Measurements from ENCODE around the gene RPS6KC1.
"Not testable (repeated sequence)": the region's sequence is repeated elsewhere in the genome, so short reads cannot be mapped to it uniquely, and the experiment has no call there.

RPS6KC1 gene

DNA sequence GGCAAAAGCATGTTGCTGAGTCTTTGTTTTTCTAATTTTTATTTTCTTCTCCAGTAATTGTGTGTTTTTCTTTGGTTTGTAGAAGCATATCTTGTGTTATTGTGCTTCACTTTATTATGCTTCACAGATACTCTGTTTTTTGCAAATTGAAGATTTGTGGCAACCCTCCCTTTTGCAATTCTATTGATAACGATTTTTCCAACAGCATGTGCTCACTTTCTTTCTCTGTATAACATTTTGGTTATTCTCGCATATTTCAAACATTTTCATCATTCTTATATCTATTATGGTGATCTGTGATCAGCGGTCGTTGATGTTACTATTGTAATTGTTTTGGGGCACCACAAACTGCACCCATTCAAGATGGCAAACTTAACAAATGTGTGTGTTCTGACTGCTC, 31.6 kb upstream of the RPS6KC1 start:
- Histone ChIP-seq H3K9me2 (replicated peaks; ENCODE audit: low read depth, low read length) (no peaks in the 10 kb centered on the region), H3K4me1 (ENCODE audit: insufficient read depth, low read length, poor library complexity, severe bottlenecking) (peaks cover 5% of the 10 kb centered on the region), H3K4me2 (ENCODE audit: low read depth, low read length, poor library complexity, severe bottlenecking) (no peak overlapping the region), H3K4me3 (ENCODE audit: low read length, poor library complexity, severe bottlenecking) (no peak overlapping the region), H4K20me1 (ENCODE audit: insufficient read depth, low read length, poor library complexity, severe bottlenecking) (peaks cover 1% of the 10 kb centered on the region), H3K9ac (ENCODE audit: low read depth, low read length, poor library complexity, severe bottlenecking) (no peak overlapping the region), H3F3A (ENCODE audit: low read depth) (no peaks in the 10 kb centered on the region), H3K9me3 (ENCODE audit: insufficient read depth, low read depth, low read length) (no peaks in the 10 kb centered on the region), H2AFZ (ENCODE audit: low read length) (no peak overlapping the region), H3K27me3 (ENCODE audit: insufficient read depth, low read length, poor library complexity, severe bottlenecking) (peaks cover 51% of the 10 kb centered on the region), H3K36me3 (ENCODE audit: insufficient read depth, low read length) (no peaks in the 10 kb centered on the region), H3K79me2 (ENCODE audit: insufficient read depth, low read length) (peaks cover 7% of the 10 kb centered on the region)
- no peak for TF ChIP-seq CTCF (conservative IDR thresholded peaks at IDR 0.05; ENCODE audit: low read length)
- TF ChIP-seq EZH2phosphoT487 (IDR thresholded peaks at IDR 0.05; ENCODE audit: borderline replicate concordance) = no peak

- peaks cover 54% of the 10 kb centered on the region for H3K27me3 ChIP-seq (ENCODE audit: insufficient read depth, low read length, poor library complexity, severe bottlenecking)
- H2AFZ ChIP-seq (ENCODE audit: low read length) = no peak overlapping the region
- no peak overlapping the region for H3K4me3 ChIP-seq (ENCODE audit: low read length, poor library complexity, severe bottlenecking)
- H4K20me1 ChIP-seq (ENCODE audit: insufficient read depth, low read length, poor library complexity, severe bottlenecking) = no peaks in the 10 kb centered on the region
- H3K9me3 ChIP-seq (ENCODE audit: insufficient read depth, low read depth, low read length) = no peaks in the 10 kb centered on the region
- H3K36me3 ChIP-seq (ENCODE audit: insufficient read depth, low read length) = no peaks in the 10 kb centered on the region
- no peak for TF ChIP-seq EZH2phosphoT487 (IDR thresholded peaks at IDR 0.05; ENCODE audit: borderline replicate concordance)
- TF ChIP-seq CTCF (conservative IDR thresholded peaks at IDR 0.05; ENCODE audit: low read length) = no peak
- peaks cover 1% of the 10 kb centered on the region; the same call in 1 of the 2 replicates for H3K79me2 ChIP-seq (ENCODE audit: insufficient read depth, low read length)
- no peaks in the 10 kb centered on the region for H3K4me1 ChIP-seq (ENCODE audit: insufficient read depth, low read length, poor library complexity, severe bottlenecking)
- no peak overlapping the region for H3K9ac ChIP-seq (ENCODE audit: low read depth, low read length, poor library complexity, severe bottlenecking)
- no peaks in the 10 kb centered on the region for H3F3A ChIP-seq (ENCODE audit: low read depth)
- H3K9me2 ChIP-seq (replicated peaks; ENCODE audit: low read depth, low read length) = no peaks in the 10 kb centered on the region
- H3K4me2 ChIP-seq (ENCODE audit: low read depth, low read length, poor library complexity, severe bottlenecking) = no peak overlapping the region
Observed at GRCh38 chr1:213020016-213020415, 31.0 kb upstream of the RPS6KC1 start.

GRCh38 chr1:213027024-213027423, 24.0 kb upstream of the RPS6KC1 start:
- not testable (repeated sequence) for H3K4me2 ChIP-seq (ENCODE audit: low read depth, low read length, poor library complexity, severe bottlenecking); H3K9me3 ChIP-seq (ENCODE audit: insufficient read depth, low read depth, low read length); H3F3A ChIP-seq (ENCODE audit: low read depth); H2AFZ ChIP-seq (ENCODE audit: low read length); H3K36me3 ChIP-seq (ENCODE audit: insufficient read depth, low read length); H3K9ac ChIP-seq (ENCODE audit: low read depth, low read length, poor library complexity, severe bottlenecking); H3K79me2 ChIP-seq (ENCODE audit: insufficient read depth, low read length); H3K9me2 ChIP-seq (replicated peaks; ENCODE audit: low read depth, low read length); H4K20me1 ChIP-seq (ENCODE audit: insufficient read depth, low read length, poor library complexity, severe bottlenecking); H3K4me3 ChIP-seq (ENCODE audit: low read length, poor library complexity, severe bottlenecking); H3K4me1 ChIP-seq (ENCODE audit: insufficient read depth, low read length, poor library complexity, severe bottlenecking)
- H3K27me3 ChIP-seq (ENCODE audit: insufficient read depth, low read length, poor library complexity, severe bottlenecking) = peaks cover 73% of the 10 kb centered on the region

DNA sequence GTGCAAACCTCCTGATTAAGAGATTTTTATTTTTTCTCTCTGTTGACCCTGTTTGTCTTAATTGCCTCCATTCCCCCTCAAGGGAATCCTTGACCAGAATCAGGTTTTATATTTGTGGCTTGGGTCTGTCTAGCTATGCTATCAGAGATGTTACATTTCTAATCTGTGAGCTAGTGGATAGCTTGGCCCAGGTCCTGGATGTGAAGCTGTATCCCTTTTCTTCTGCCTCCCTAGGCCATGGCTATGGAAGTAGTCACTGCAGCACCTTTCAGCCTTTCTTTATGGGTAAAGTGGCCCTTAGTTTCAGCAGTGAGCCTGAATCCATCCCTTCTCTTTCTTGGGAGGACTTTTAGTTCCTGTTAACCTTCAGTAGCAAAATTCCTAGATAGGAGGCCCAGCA, 18.4 kb upstream of the RPS6KC1 start:
- Histone ChIP-seq H3K79me2 (ENCODE audit: insufficient read depth, low read length) (no peaks in the 10 kb centered on the region), H3K9ac (ENCODE audit: low read depth, low read length, poor library complexity, severe bottlenecking) (no peak overlapping the region), H3K9me2 (replicated peaks; ENCODE audit: low read depth, low read length) (no peaks in the 10 kb centered on the region), H2AFZ (ENCODE audit: low read length) (no peak overlapping the region), H3K27me3 (ENCODE audit: insufficient read depth, low read length, poor library complexity, severe bottlenecking) (peaks cover 86% of the 10 kb centered on the region), H3K4me2 (ENCODE audit: low read depth, low read length, poor library complexity, severe bottlenecking) (no peak overlapping the region), H3K4me1 (ENCODE audit: insufficient read depth, low read length, poor library complexity, severe bottlenecking) (no peaks in the 10 kb centered on the region), H3K36me3 (ENCODE audit: insufficient read depth, low read length) (no peaks in the 10 kb centered on the region), H3K9me3 (ENCODE audit: insufficient read depth, low read depth, low read length) (no peaks in the 10 kb centered on the region), H4K20me1 (ENCODE audit: insufficient read depth, low read length, poor library complexity, severe bottlenecking) (no peaks in the 10 kb centered on the region), H3F3A (ENCODE audit: low read depth) (no peaks in the 10 kb centered on the region), H3K4me3 (ENCODE audit: low read length, poor library complexity, severe bottlenecking) (no peak overlapping the region)
- TF ChIP-seq EZH2phosphoT487 (IDR thresholded peaks at IDR 0.05; ENCODE audit: borderline replicate concordance) (no peak), CTCF (conservative IDR thresholded peaks at IDR 0.05; ENCODE audit: low read length) (no peak)

All from Loucy (cell line).